Immature natural killer cell (primary cell): ENCODE data around the gene SRD5A1. TPM values are rescaled to one million over a fixed set of nuclear protein-coding genes. Genes with fewer than 3 reads are reported as not detected.

ENCODE experiments used
- DNase-seq, 3 donors: peaks; one replicate each; pipeline ENCODE4 v3.0.0; 2022; ENCODE audit warnings: mixed read lengths in 1 of 3
- H3K27ac Mint-ChIP-seq, 6 donors: one replicate each; pipeline ENCODE4 v1.8.0; 2020; ENCODE audit warnings: mixed read lengths in 6 of 6, mild to moderate bottlenecking in 5 of 6, inconsistent platforms in 4 of 6, moderate library complexity in 3 of 6
- H3K27me3 Mint-ChIP-seq, 3 donors: one replicate each; pipeline ENCODE4 v1.8.0; 2020 to 2021; ENCODE audit warnings: low read depth in 3 of 3, mild to moderate bottlenecking in 3 of 3, mixed read lengths in 3 of 3, moderate library complexity in 3 of 3, inconsistent platforms in 1 of 3
- H3K36me3 Mint-ChIP-seq, 3 donors: one replicate each; pipeline ENCODE4 v1.8.0; 2020; ENCODE audit warnings: mixed read lengths in 3 of 3, inconsistent platforms in 2 of 3, mild to moderate bottlenecking in 2 of 3
- H3K4me1 Mint-ChIP-seq, 2 donors: one replicate each; pipeline ENCODE4 v1.8.0; 2020; ENCODE audit warnings: inconsistent platforms in 2 of 2, mild to moderate bottlenecking in 2 of 2, mixed read lengths in 2 of 2, moderate library complexity in 1 of 2
- H3K4me3 Mint-ChIP-seq, 5 donors: one replicate each; pipeline ENCODE4 v1.8.0; 2020; ENCODE audit warnings: mild to moderate bottlenecking in 5 of 5, mixed read lengths in 5 of 5, inconsistent platforms in 3 of 5, moderate library complexity in 3 of 5
- H3K9me3 Mint-ChIP-seq, 6 donors: one replicate each; pipeline ENCODE4 v1.8.0; 2020; ENCODE audit warnings: mild to moderate bottlenecking in 6 of 6, mixed read lengths in 6 of 6, inconsistent platforms in 4 of 6, moderate library complexity in 3 of 6
- polyA plus RNA-seq, 3 donors: library from polyadenylated mRNA; unstranded; fragments of 300-500 nt; fragmentation: Illumina TruSeq; gene quantifications; one replicate each; pipeline ENCODE4 v1.2.3, GENCODE V29; 2021

SRD5A1 gene
- polyA plus RNA-seq, 3 donors from 2014 or later, result 4.8 to 9.6 (median 9.3) TPM

GRCh38 chr5:6596388-6596787 lies 36.9 kb upstream of the SRD5A1 start:
- no peaks in the 10 kb centered on the region for H3K4me1 Mint-ChIP-seq
- peaks cover 26 to 46% (median 38%) of the 10 kb centered on the region in 3 donors for H3K36me3 Mint-ChIP-seq

GRCh38 chr5:6597557-6597956 lies 35.7 kb upstream of the SRD5A1 start:
- Mint-ChIP-seq H3K4me3 (no peak overlapping the region), H3K27me3 (no peaks in the 10 kb centered on the region), H3K9me3 (no peaks in the 10 kb centered on the region), H3K4me1 (no peaks in the 10 kb centered on the region), H3K27ac (no peak overlapping the region), H3K36me3 (peaks cover 37 to 58% (median 40%) of the 10 kb centered on the region in 3 donors)
- no peak for DNase-seq

More at GRCh38 chr5:6596388-6596787, 36.9 kb upstream of the SRD5A1 start:
- no peaks in the 10 kb centered on the region for H3K9me3 Mint-ChIP-seq
- no peak overlapping the region for H3K27ac Mint-ChIP-seq
- no peak for DNase-seq
- H3K27me3 Mint-ChIP-seq, result no peaks in the 10 kb centered on the region
- H3K4me3 Mint-ChIP-seq, result no peak overlapping the region

- Mint-ChIP-seq H3K4me1 (no peaks in the 10 kb centered on the region), H3K9me3 (no peaks in the 10 kb centered on the region), H3K4me3 (no peak overlapping the region), H3K27ac (peak overlapping the region in 3 of 6 donors; percentile 50 to 66 (median 56)), H3K36me3 (peaks cover 41 to 62% (median 41%) of the 10 kb centered on the region in 3 donors), H3K27me3 (no peaks in the 10 kb centered on the region)
- DNase-seq, result no peak
Observed at GRCh38 chr5:6598351-6598900, 34.8 kb upstream of the SRD5A1 start.

- Mint-ChIP-seq H3K27me3 (peaks cover 0 to 2% (median 0%) of the 10 kb centered on the region in 3 donors), H3K9me3 (no peaks in the 10 kb centered on the region), H3K27ac (no peak overlapping the region), H3K4me3 (no peak overlapping the region), H3K36me3 (peaks cover 43 to 68% (median 50%) of the 10 kb centered on the region in 3 donors), H3K4me1 (no peaks in the 10 kb centered on the region)
- DNase-seq, result no peak
Observed at GRCh38 chr5:6599739-6600138, 33.5 kb upstream of the SRD5A1 start.

GRCh38 chr5:6601271-6601670 lies 32.0 kb upstream of the SRD5A1 start:
- Mint-ChIP-seq H3K4me1 (no peaks in the 10 kb centered on the region), H3K27ac (no peak overlapping the region), H3K36me3 (peaks cover 35 to 74% (median 55%) of the 10 kb centered on the region in 3 donors)

GRCh38 chr5:6601816-6602215 lies 31.4 kb upstream of the SRD5A1 start:
- DNase-seq, result no peak
- H3K36me3 Mint-ChIP-seq, result peaks cover 30 to 70% (median 51%) of the 10 kb centered on the region in 3 donors
- no peaks in the 10 kb centered on the region for H3K4me1 Mint-ChIP-seq
- H3K9me3 Mint-ChIP-seq, result no peaks in the 10 kb centered on the region
- H3K27me3 Mint-ChIP-seq, result peaks cover 0 to 2% (median 0%) of the 10 kb centered on the region in 3 donors
- no peak overlapping the region for H3K27ac Mint-ChIP-seq
- H3K4me3 Mint-ChIP-seq, result no peak overlapping the region

More at GRCh38 chr5:6601271-6601670, 32.0 kb upstream of the SRD5A1 start:
- Mint-ChIP-seq H3K27me3 (peaks cover 0 to 2% (median 0%) of the 10 kb centered on the region in 3 donors), H3K9me3 (no peaks in the 10 kb centered on the region), H3K4me3 (no peak overlapping the region)
- DNase-seq, result no peak

- Mint-ChIP-seq H3K27ac (no peak overlapping the region), H3K36me3 (peaks cover 29 to 68% (median 52%) of the 10 kb centered on the region in 3 donors), H3K4me3 (no peak overlapping the region), H3K9me3 (no peaks in the 10 kb centered on the region), H3K4me1 (peaks cover 0 to 2% of the 10 kb centered on the region in 2 donors), H3K27me3 (peaks cover 0 to 2% (median 0%) of the 10 kb centered on the region in 3 donors)
- no peak for DNase-seq
Observed at GRCh38 chr5:6602441-6602840, 30.8 kb upstream of the SRD5A1 start.

- no peak for DNase-seq
- H3K27me3 Mint-ChIP-seq, result peaks cover 0 to 2% (median 0%) of the 10 kb centered on the region in 3 donors
- peaks cover 7 to 13% of the 10 kb centered on the region in 2 donors for H3K4me1 Mint-ChIP-seq
- peaks cover 19 to 63% (median 50%) of the 10 kb centered on the region in 3 donors for H3K36me3 Mint-ChIP-seq
- no peak overlapping the region for H3K27ac Mint-ChIP-seq
- no peak overlapping the region for H3K4me3 Mint-ChIP-seq
- H3K9me3 Mint-ChIP-seq, result no peaks in the 10 kb centered on the region
Observed at GRCh38 chr5:6603643-6604042, 29.6 kb upstream of the SRD5A1 start.

- Mint-ChIP-seq H3K9me3 (no peaks in the 10 kb centered on the region), H3K36me3 (peaks cover 13 to 60% (median 50%) of the 10 kb centered on the region in 3 donors), H3K27me3 (peaks cover 0 to 2% (median 0%) of the 10 kb centered on the region in 3 donors), H3K27ac (no peak overlapping the region), H3K4me1 (peaks cover 7 to 13% of the 10 kb centered on the region in 2 donors), H3K4me3 (no peak overlapping the region)
- DNase-seq, result no peak
Observed at GRCh38 chr5:6604341-6604740, 28.9 kb upstream of the SRD5A1 start.

- Mint-ChIP-seq H3K27ac (no peak overlapping the region), H3K9me3 (no peaks in the 10 kb centered on the region), H3K27me3 (peaks cover 0 to 2% (median 0%) of the 10 kb centered on the region in 3 donors), H3K4me1 (peaks cover 7 to 13% of the 10 kb centered on the region in 2 donors), H3K4me3 (no peak overlapping the region), H3K36me3 (peaks cover 17 to 64% (median 47%) of the 10 kb centered on the region in 3 donors)
- DNase-seq, result no peak
Observed at GRCh38 chr5:6604946-6605345, 28.3 kb upstream of the SRD5A1 start.

GRCh38 chr5:6606884-6607558 lies 26.2 kb upstream of the SRD5A1 start:
- no peaks in the 10 kb centered on the region for H3K9me3 Mint-ChIP-seq
- no peak overlapping the region for H3K4me3 Mint-ChIP-seq
- no peak for DNase-seq
- peaks cover 0 to 2% (median 0%) of the 10 kb centered on the region in 3 donors for H3K27me3 Mint-ChIP-seq
- peak overlapping the region in 1 of 6 donors; percentile 26 for H3K27ac Mint-ChIP-seq
- peaks cover 21 to 53% (median 43%) of the 10 kb centered on the region in 3 donors for H3K36me3 Mint-ChIP-seq
- peaks cover 7 to 14% of the 10 kb centered on the region in 2 donors for H3K4me1 Mint-ChIP-seq

- no peak overlapping the region for H3K4me3 Mint-ChIP-seq
- peaks cover 0 to 2% (median 0%) of the 10 kb centered on the region in 3 donors for H3K27me3 Mint-ChIP-seq
- H3K27ac Mint-ChIP-seq, result no peak overlapping the region
- peaks cover 7 to 19% of the 10 kb centered on the region in 2 donors for H3K4me1 Mint-ChIP-seq
- no peak for DNase-seq
- H3K36me3 Mint-ChIP-seq, result peaks cover 19 to 51% (median 43%) of the 10 kb centered on the region in 3 donors
- H3K9me3 Mint-ChIP-seq, result no peaks in the 10 kb centered on the region
Observed at GRCh38 chr5:6607559-6607936, 25.7 kb upstream of the SRD5A1 start.

GRCh38 chr5:6608016-6608415 lies 25.2 kb upstream of the SRD5A1 start:
- Mint-ChIP-seq H3K27me3 (peaks cover 0 to 2% (median 0%) of the 10 kb centered on the region in 3 donors), H3K4me3 (no peak overlapping the region), H3K36me3 (peaks cover 18 to 50% (median 41%) of the 10 kb centered on the region in 3 donors), H3K4me1 (peaks cover 8 to 23% of the 10 kb centered on the region in 2 donors), H3K9me3 (no peaks in the 10 kb centered on the region), H3K27ac (peak overlapping the region in 3 of 6 donors; percentile 53 to 77 (median 77))
- no peak for DNase-seq
